ENCODE data around the gene KCNC3. TPM values are rescaled to one million over a fixed set of nuclear protein-coding genes. Genes with fewer than 3 reads are reported as not detected.

The KCNC3 gene
- total and polyA plus RNA-seq, 10 of the 15 experiments (the other 5 are each of a cell fraction or from before 2014, with no cell fraction given), result 0.08 to 3.8 (median 0.44) TPM; not detected in 2

- TSS peak; percentile 56 for BruUV-seq (replicated peaks)
- ChIA-PET POLR2A (no interaction called here), RAD21 (ENCODE audit: unreplicated experiment) (no interaction called here), CTCF (no interaction called here), SMC1A (ENCODE audit: uncharacterized antibody, unreplicated experiment) (interaction anchor here (1.0 kb wide), 1 partner anchor 52 kb away, joined by 3 read pairs; no protein-coding TSS in a partner anchor)
- no peaks in the 10 kb centered on the region for H4K20me1 ChIP-seq (ENCODE audit: control insufficient read depth, insufficient read depth)
- H3K9me3 ChIP-seq (replicated peaks; ENCODE audit: control insufficient read depth, insufficient read depth, low read length), result no peaks in the 10 kb centered on the region
- no peak overlapping the region for H3K4me2 ChIP-seq (ENCODE audit: control insufficient read depth, insufficient read depth)
- H3K9ac ChIP-seq (ENCODE audit: control insufficient read depth, insufficient read depth, low read length), result no peak overlapping the region
- H3K27me3 ChIP-seq (replicated peaks in 1 of 2; ENCODE audit: control insufficient read depth in 2 of 2, insufficient read depth in 2 of 2, low read length in 1 of 2), result no peaks in the 10 kb centered on the region
- in situ Hi-C loops (cut with MboI), result no loop called here
- H3K4me1 ChIP-seq (ENCODE audit: control insufficient read depth, insufficient read depth, low read length), result peaks cover 7% of the 10 kb centered on the region; the same call in 1 of the 2 replicates
- DNase-seq (ENCODE audit: low read depth, low spot score) (no peak), ATAC-seq (no peak), FAIRE-seq (no peak)
- H3K27ac ChIP-seq (ENCODE audit: control insufficient read depth, insufficient read depth), result no peak overlapping the region
- H3K79me2 ChIP-seq (ENCODE audit: control insufficient read depth, insufficient read depth, low read length), result peaks cover 5% of the 10 kb centered on the region
- peaks cover 5 to 16% of the 10 kb centered on the region in 2 experiments; a peak in 3 of 4 replicates for H3K36me3 ChIP-seq (ENCODE audit: control insufficient read depth in 2 of 2, insufficient read depth in 2 of 2, low read length in 1 of 2)
- 97% methylated on average over 35 of the region's 36 CpGs for WGBS (ENCODE audit: insufficient coverage, insufficient replicate concordance, low lambda C conversion rate, missing lambda C conversion rate)
- intact Hi-C loops (cut with micrococcal nuclease; ENCODE audit: unreplicated experiment), result no loop called here
- H3K4me3 ChIP-seq, result no peak overlapping the region
- H2AFZ ChIP-seq (ENCODE audit: control insufficient read depth, low read depth, low read length), result no peak overlapping the region
- TF ChIP-seq GABPA (IDR thresholded peaks at IDR 0.05; ENCODE audit: low read depth) (no peak), ZNF274 (IDR thresholded peaks at IDR 0.05; ENCODE audit: insufficient read depth, insufficient read length) (no peak), ETV6 (conservative IDR thresholded peaks at IDR 0.05 in 1 of 2, IDR thresholded peaks at IDR 0.05 in 1 of 2; ENCODE audit: borderline replicate concordance in 1 of 2, low read depth in 1 of 2) (no peak), NBN (IDR thresholded peaks at IDR 0.05) (no peak), SIX5 (IDR thresholded peaks at IDR 0.05; ENCODE audit: low read depth, low read length, severe bottlenecking) (no peak), SUPT20H (IDR thresholded peaks at IDR 0.05; ENCODE audit: borderline replicate concordance, control insufficient read depth, low read depth, low read length) (no peak), TAF1 (IDR thresholded peaks at IDR 0.05; ENCODE audit: borderline replicate concordance, low read depth, low read length) (no peak), POLR2AphosphoS5 (IDR thresholded peaks at IDR 0.05; ENCODE audit: low read length) (no peak), RBBP5 (conservative IDR thresholded peaks at IDR 0.05) (no peak), PRDM15 (CRISPR knock-in tag; IDR thresholded peaks at IDR 0.05) (no peak), TCF3 (IDR thresholded peaks at IDR 0.05; ENCODE audit: borderline replicate concordance, insufficient read depth, low read depth, low read length) (no peak)
- TF ChIP-seq, protein P1, sequence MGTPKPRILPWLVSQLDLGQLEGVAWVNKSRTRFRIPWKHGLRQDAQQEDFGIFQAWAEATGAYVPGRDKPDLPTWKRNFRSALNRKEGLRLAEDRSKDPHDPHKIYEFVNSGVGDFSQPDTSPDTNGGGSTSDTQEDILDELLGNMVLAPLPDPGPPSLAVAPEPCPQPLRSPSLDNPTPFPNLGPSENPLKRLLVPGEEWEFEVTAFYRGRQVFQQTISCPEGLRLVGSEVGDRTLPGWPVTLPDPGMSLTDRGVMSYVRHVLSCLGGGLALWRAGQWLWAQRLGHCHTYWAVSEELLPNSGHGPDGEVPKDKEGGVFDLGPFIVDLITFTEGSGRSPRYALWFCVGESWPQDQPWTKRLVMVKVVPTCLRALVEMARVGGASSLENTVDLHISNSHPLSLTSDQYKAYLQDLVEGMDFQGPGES (IDR thresholded peaks at IDR 0.05), result no peak
- TF ChIP-seq, protein P2, sequence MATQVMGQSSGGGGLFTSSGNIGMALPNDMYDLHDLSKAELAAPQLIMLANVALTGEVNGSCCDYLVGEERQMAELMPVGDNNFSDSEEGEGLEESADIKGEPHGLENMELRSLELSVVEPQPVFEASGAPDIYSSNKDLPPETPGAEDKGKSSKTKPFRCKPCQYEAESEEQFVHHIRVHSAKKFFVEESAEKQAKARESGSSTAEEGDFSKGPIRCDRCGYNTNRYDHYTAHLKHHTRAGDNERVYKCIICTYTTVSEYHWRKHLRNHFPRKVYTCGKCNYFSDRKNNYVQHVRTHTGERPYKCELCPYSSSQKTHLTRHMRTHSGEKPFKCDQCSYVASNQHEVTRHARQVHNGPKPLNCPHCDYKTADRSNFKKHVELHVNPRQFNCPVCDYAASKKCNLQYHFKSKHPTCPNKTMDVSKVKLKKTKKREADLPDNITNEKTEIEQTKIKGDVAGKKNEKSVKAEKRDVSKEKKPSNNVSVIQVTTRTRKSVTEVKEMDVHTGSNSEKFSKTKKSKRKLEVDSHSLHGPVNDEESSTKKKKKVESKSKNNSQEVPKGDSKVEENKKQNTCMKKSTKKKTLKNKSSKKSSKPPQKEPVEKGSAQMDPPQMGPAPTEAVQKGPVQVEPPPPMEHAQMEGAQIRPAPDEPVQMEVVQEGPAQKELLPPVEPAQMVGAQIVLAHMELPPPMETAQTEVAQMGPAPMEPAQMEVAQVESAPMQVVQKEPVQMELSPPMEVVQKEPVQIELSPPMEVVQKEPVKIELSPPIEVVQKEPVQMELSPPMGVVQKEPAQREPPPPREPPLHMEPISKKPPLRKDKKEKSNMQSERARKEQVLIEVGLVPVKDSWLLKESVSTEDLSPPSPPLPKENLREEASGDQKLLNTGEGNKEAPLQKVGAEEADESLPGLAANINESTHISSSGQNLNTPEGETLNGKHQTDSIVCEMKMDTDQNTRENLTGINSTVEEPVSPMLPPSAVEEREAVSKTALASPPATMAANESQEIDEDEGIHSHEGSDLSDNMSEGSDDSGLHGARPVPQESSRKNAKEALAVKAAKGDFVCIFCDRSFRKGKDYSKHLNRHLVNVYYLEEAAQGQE (IDR thresholded peaks at IDR 0.05; ENCODE audit: low read depth, low read length), result no peak
Measured at GRCh38 chr19:50378169-50378862, 49.1 kb upstream of the KCNC3 start.
